CD4-positive, alpha-beta T cell treated with Interleukin-17A for 1 hour (primary cell): Measurements from ENCODE around the gene IGF1.

Experiments
- DNase-seq: peaks from one replicate; pipeline ENCODE4 v3.0.0-alpha.2; 2020

Gene IGF1

DNA sequence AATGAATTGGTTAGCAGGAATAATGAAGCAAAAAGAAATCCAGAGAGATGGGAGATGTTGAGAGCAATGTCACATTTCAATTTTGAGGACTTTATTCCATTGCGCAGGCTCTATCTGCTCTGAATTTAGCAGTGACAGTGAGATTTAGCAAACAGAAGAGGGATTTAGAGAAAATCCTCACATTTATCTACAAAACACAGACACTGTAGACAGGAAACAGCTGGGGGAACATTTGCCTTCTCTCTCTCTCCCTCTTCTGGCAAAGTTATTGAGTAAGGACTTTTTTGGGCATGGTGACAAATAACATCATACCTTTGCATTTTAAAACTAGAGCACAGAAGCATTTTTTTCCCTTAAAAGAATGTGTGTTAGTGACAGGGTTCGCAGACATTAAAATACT, at the start of gene IGF1:
IGF1 (minus strand) TSS at position 158 of the 400 bp plus-strand sequence. CDS start 182 bp downstream, outside the sequence.
- no peak for DNase-seq

DNA sequence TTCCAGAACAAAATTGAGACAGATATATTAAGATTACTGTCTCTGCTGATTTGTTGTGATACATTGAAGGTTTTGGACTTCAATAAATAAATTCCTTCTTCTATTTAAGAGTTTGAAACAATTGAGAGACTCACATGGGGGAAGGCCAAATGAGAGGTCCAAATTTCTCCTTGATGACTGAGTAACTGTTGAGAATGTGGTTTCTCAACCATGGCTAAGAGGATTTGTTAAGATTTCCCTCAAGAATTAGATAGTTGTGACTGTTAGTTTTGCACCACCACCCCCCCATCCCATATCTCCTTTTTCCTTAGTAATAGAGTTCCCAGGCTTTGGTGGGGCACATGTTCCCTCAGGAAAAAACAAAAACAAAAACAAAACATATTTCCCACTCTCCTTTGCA, 47.7 kb upstream of the IGF1 start:
- no peak for DNase-seq

DNA sequence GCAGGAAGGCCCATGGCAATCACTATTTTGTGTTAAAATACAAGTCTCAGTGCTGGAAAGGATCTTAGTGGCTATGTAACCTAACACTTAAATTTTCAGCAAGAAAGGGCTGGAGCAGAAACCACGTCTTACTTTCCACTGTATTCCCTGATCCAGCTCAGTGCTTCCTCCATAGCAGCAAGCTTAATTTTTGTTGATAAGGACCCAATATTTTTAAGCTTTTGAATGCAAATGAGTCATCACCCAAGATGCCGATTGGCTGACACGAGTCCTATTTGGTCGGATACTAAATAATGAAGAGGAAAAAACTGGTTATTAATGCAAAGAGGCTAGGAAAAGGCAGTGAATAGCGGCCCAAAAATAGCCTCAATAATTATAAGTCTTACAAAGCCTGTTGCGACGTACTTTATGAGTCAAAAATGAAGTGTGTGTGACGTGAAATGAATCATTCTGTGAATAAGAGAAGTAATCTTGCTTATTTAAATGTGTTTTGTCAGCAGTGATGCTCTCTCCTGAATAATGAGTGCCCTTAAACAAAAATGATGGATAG, 46.9 kb upstream of the IGF1 start:
- no peak for DNase-seq

DNA sequence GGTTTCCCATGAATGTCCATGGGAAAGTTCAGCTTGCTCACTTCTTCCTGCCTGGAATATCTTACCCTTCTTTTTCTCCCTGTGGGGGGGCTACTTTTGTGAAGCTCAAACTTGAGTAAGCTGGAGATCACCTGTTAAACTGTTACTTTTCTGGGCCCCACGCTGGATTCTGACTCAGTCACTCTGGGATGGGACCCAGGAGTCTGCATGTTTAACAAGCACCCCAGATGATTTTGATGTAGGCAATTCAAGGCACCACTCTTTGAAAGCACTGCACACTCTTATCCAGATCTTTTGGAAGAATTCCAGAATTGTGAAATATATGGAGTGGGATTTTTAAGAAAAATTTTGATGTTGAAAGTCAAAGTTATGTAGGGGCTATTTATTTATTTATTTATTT, 46.3 kb upstream of the IGF1 start:
- DNase-seq, result no peak

GRCh38 chr12:102522768-102523167, 42.4 kb upstream of the IGF1 start:
- DNase-seq, result no peak

GRCh38 chr12:102521662-102522277, 41.4 kb upstream of the IGF1 start:
- no peak for DNase-seq

DNA sequence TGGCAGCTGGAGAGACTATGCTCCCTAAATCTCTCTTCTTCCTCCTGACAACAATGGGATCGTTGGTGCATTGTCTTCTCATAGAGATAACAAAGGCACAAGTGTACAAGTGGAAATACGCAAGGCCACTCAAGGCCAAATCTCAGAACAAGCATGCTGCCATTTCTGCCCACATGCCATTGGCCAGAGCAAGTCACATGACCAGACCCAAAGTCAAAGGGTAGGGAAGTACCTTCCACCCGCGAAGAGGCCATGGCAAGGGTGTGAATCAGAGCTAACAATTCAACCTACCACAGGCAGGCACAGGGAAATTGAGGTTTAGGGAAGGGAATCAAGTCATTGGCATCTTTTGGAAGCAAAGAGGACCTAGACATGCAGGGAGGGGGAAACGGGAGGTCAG, 38.5 kb upstream of the IGF1 start:
- no peak for DNase-seq

DNA sequence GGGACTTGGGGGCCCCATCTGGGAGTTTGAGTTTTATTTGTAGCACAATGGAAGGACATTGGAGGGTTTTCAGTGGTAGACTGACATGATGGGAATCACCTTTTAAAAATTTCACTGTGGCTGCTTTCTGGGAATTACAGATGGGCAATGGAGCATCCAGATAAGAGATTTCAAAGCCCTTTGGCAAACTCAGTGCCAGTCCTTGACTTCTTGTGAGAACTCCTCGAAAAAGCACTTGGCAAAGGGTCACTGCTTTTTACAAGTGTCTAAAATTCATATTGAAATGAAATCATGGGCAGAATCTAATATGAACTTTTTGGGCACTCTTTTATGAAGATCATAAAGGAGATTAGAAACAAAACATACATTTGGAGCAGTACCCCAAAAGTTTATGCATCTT, 34.3 kb upstream of the IGF1 start:
- no peak for DNase-seq

GRCh38 chr12:102513739-102514138, 33.4 kb upstream of the IGF1 start:
- DNase-seq, result no peak

- no peak for DNase-seq
Measured at GRCh38 chr12:102513272-102513671, 32.9 kb upstream of the IGF1 start.

GRCh38 chr12:102512523-102512922, 32.2 kb upstream of the IGF1 start:
- DNase-seq, result no peak

DNA sequence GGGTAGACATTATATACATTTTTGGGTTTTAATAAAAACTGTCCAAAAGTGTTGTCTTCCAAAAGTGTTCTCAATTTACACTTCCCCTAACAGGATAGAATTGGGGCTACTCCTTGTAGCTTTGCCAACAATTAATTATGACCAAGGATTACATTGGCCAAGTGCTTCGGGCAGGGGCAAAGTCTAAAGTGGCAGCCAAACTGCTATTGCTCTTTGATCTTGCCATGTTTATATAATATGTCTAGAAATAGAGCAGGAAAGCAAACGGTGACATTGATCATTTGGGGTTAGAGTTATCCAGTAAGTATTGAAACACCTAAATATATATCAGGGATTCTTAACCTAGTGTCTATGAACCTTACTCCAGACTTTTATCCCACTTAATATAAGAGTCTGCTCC, 31.2 kb upstream of the IGF1 start:
- no peak for DNase-seq

GRCh38 chr12:102510463-102510862, 30.1 kb upstream of the IGF1 start:
- no peak for DNase-seq

DNA sequence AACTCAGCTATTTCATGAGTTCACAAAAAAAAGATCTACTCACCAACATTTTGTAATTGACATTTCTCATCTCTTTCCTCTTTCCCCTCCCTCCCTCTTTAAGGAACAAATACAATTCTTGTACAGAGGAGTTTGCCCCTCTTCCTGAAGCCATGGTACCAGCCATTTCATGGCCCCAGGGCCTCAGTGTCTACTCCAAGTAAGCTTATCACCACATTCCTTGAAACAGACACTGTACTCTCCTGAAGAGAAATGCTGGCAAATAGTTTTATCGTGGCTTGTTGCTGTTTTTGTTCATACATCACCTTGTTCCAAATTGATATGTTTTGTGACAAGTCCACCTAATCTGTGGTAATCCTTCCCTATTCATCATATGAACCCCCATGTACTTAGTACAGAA, 29.7 kb upstream of the IGF1 start:
- DNase-seq, result no peak

- no peak for DNase-seq
Measured at GRCh38 chr12:102509123-102509626, 28.8 kb upstream of the IGF1 start.

DNA sequence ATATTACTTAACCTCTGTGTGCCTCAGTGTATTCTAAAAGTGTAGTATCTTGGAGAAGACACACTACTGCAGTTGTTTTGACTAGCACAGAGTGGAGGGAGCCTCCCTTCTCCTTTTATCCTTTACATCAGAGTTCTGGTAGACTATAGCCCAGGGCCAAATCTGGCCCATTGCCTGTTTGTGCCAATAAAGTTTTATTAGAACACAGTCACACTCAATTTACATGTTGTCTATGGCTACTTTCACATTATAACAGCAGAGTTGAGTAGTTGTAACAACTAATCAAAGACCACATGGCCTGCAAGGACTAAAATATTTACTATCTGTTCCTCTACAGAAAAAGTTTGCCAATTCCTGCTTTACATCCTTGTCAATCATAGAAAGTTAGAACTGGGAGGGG, 27.7 kb upstream of the IGF1 start:
- no peak for DNase-seq

GRCh38 chr12:102507301-102507700, 26.9 kb upstream of the IGF1 start:
- no peak for DNase-seq

DNA sequence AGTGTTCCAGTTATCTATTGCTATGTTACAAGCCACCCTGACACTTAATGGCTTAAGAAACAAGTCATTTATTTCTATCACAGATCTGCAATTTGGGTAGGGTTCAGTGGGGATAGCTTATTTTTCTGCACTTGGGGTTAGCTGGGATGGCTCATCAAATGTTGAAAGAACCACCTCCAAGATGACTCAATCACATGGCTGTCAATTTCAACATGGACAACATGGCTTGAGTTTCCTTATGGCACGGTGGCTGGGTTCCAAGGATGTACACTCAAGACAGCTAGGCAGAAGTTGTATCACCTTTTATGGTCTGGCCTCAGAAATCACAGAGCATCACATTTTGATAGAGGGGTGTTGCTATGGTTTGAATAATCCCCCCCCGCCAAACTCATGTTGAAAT, 24.5 kb upstream of the IGF1 start:
- DNase-seq, result no peak

DNA sequence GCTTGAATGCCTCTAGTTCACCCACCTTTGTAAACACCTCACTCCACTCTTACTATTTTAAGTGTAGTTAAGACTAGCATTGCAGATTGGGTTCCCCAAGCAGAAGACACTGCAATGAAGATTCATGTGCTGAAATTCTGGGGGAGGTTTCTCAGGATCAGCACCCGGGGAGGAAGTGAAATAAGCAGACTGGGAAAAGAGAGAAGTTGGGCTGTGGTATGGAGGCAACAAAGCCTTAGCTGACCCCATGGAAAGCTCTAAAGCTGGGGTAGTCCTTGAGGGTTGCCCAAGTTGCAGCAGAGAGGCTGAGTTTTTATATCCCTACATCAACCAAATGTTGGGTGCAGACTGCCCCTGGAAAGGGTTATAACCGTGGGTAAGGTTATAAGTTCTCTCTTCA, 23.9 kb upstream of the IGF1 start:
- DNase-seq, result no peak

DNA sequence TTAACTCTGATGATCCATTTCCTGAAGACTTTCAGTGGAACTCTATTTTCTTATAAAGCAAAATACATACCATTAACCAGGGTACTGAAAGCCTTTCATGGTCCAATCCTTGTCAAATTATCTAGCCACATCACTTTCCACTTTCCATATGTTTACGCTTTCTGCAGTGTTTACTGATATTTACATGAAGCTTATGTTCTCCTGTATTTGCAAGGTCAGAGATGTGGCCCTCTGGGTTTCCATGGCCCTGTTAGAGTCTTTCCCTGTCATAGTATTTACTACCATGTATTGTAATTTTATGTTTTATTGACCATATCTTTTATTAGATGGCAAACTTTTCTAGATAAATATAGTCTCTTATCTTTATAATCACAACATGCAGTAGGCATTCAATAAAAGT, 23.5 kb upstream of the IGF1 start:
- no peak for DNase-seq

DNA sequence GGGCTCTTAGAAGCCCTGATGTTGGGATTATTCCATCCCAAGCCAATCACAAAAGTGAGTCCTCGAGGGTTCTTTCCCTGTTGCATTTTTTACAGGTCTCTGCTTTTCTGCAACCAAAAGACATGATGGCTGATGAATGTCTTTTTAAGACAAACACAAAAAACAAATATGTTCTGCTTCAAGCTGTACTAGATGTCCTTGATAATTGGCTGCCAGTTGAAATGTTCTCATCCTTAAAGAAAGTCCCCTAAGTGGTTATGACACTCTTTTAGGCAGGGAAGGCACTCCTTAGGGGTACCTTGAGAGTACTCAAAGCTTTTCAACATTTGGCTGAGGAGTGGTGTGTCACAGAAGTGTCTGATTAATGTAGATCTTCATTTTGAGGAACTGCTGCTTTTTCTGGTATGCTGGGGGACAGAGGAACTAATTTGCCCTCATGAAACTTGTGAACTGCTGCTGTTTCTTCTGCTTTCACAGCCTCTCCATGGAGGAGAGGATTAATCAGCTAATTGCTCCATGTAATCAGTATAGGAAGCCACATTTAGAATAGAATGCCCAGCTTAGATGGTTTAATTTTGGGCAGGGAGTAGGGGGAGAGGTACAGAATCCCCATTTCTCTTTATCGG, 22.8 kb upstream of the IGF1 start:
- no peak for DNase-seq

GRCh38 chr12:102501773-102502172, 21.4 kb upstream of the IGF1 start:
- DNase-seq, result no peak

- no peak for DNase-seq
Measured at GRCh38 chr12:102498471-102498870, 18.1 kb upstream of the IGF1 start.

- no peak for DNase-seq
Measured at GRCh38 chr12:102497743-102498142, 17.4 kb upstream of the IGF1 start.

GRCh38 chr12:102496591-102496990, 16.2 kb upstream of the IGF1 start:
- no peak for DNase-seq
